ENCODE measurements around the gene CDK4. TPM values are rescaled to one million over a fixed set of nuclear protein-coding genes. Genes with fewer than 3 reads are reported as not detected.

Gene CDK4
- total and polyA plus RNA-seq, 2 of the 13 experiments (the other 11 are each of a cell fraction or from before 2014, with no cell fraction given), result 191 to 209 TPM

GRCh38 chr12:57771873-57772428 is 19.8 kb upstream of the CDK4 start, which contains the start of gene METTL1 (continued):
- TF ChIP-seq ZNF749 (CRISPR knock-in tag; IDR thresholded peaks at IDR 0.05; ENCODE audit: borderline replicate concordance) (0 out of 2 replicates have a peak, but pooled peaks have one; percentile 5), HOXA3 (CRISPR knock-in tag; IDR thresholded peaks at IDR 0.05) (peak; percentile 98), FOXK1 (CRISPR knock-in tag; IDR thresholded peaks at IDR 0.05; ENCODE audit: borderline replicate concordance, low read depth) (peak; percentile 92), ELF4 (CRISPR knock-in tag; IDR thresholded peaks at IDR 0.05; ENCODE audit: borderline replicate concordance) (peak; percentile 86; the same call in 1 of the 2 replicates), FOXK2 (IDR thresholded peaks at IDR 0.05) (no peak), FOXA3 (CRISPR knock-in tag; IDR thresholded peaks at IDR 0.05) (peak; percentile 56; the same call in 1 of the 2 replicates), ZBTB40 (IDR thresholded peaks at IDR 0.05) (no peak), ZBTB40 (CRISPR knock-in tag; IDR thresholded peaks at IDR 0.05) (peak; percentile 77), E2F1 (CRISPR knock-in tag; IDR thresholded peaks at IDR 0.05) (no peak), ZNF543 (CRISPR knock-in tag; IDR thresholded peaks at IDR 0.05) (peak; percentile 95), RARG (CRISPR knock-in tag; IDR thresholded peaks at IDR 0.05; ENCODE audit: low read depth) (no peak), HBP1 (CRISPR knock-in tag; IDR thresholded peaks at IDR 0.05; ENCODE audit: low read depth) (peak; percentile 74), ZNF138 (CRISPR knock-in tag; IDR thresholded peaks at IDR 0.05; ENCODE audit: low read depth) (peak; percentile 81; the same call in 1 of the 2 replicates), ZBTB39 (CRISPR knock-in tag; IDR thresholded peaks at IDR 0.05) (0 out of 2 replicates have a peak, but pooled peaks have one; percentile 77), ZKSCAN1 (IDR thresholded peaks at IDR 0.05; ENCODE audit: low read length) (0 out of 2 replicates have a peak, but pooled peaks have one; percentile 36), TCF12 (IDR thresholded peaks at IDR 0.05) (no peak), TCF12 (CRISPR knock-in tag; IDR thresholded peaks at IDR 0.05) (no peak; the same call in 1 of the 2 replicates)
